Measurements from ENCODE around the gene ATG101.

The ATG101 gene

GRCh38 chr12:52052468-52053186 lies 17.2 kb upstream of the ATG101 start:
- H3K9me2 ChIP-seq (replicated peaks; ENCODE audit: control insufficient read depth, low read length) = no peaks in the 10 kb centered on the region
- H3K4me1 ChIP-seq (ENCODE audit: control insufficient read depth, low read length) = peaks cover 32% of the 10 kb centered on the region
- no peak overlapping the region for H3K27ac ChIP-seq (ENCODE audit: low read depth, low read length)
- H3K27me3 ChIP-seq (ENCODE audit: control insufficient read depth, low read length) = no peaks in the 10 kb centered on the region
- peak overlapping the region; percentile 86 for H3K4me3 ChIP-seq (ENCODE audit: low read length)
- no peaks in the 10 kb centered on the region for H3F3A ChIP-seq (ENCODE audit: control insufficient read depth, insufficient read depth)
- H3K9me3 ChIP-seq (ENCODE audit: control insufficient read depth, insufficient read depth, low read length) = no peaks in the 10 kb centered on the region
- TF ChIP-seq EZH2phosphoT487 (IDR thresholded peaks at IDR 0.05; ENCODE audit: borderline replicate concordance, low read length) (no peak), CTCF (IDR thresholded peaks at IDR 0.05; ENCODE audit: low read depth, low read length, poor library complexity, severe bottlenecking) (no peak)
- H4K20me1 ChIP-seq (ENCODE audit: control insufficient read depth, insufficient read depth, low read depth, low read length) = peaks cover 6% of the 10 kb centered on the region
- H3K4me2 ChIP-seq (ENCODE audit: low read length) = peak overlapping the region; percentile 99
- peaks cover 15% of the 10 kb centered on the region for H3K79me2 ChIP-seq (ENCODE audit: control insufficient read depth, low read length)
- peaks cover 24% of the 10 kb centered on the region for H3K36me3 ChIP-seq (ENCODE audit: control insufficient read depth, low read length)

GRCh38 chr12:52053536-52054209 lies 16.1 kb upstream of the ATG101 start:
- H3K36me3 ChIP-seq (ENCODE audit: control insufficient read depth, low read length) = peaks cover 30% of the 10 kb centered on the region
- peaks cover 15% of the 10 kb centered on the region for H3K79me2 ChIP-seq (ENCODE audit: control insufficient read depth, low read length)
- no peak overlapping the region for H3K4me2 ChIP-seq (ENCODE audit: low read length)
- no peaks in the 10 kb centered on the region for H3K27me3 ChIP-seq (ENCODE audit: control insufficient read depth, low read length)
- no peaks in the 10 kb centered on the region for H3K9me3 ChIP-seq (ENCODE audit: control insufficient read depth, insufficient read depth, low read length)
- H3F3A ChIP-seq (ENCODE audit: control insufficient read depth, insufficient read depth) = no peaks in the 10 kb centered on the region
- no peaks in the 10 kb centered on the region for H3K9me2 ChIP-seq (replicated peaks; ENCODE audit: control insufficient read depth, low read length)
- H3K4me1 ChIP-seq (ENCODE audit: control insufficient read depth, low read length) = peaks cover 33% of the 10 kb centered on the region
- H4K20me1 ChIP-seq (ENCODE audit: control insufficient read depth, insufficient read depth, low read depth, low read length) = peaks cover 6% of the 10 kb centered on the region
- H3K27ac ChIP-seq (ENCODE audit: low read depth, low read length) = no peak overlapping the region
- no peak overlapping the region for H3K4me3 ChIP-seq (ENCODE audit: low read length)
- TF ChIP-seq CTCF (IDR thresholded peaks at IDR 0.05; ENCODE audit: low read depth, low read length, poor library complexity, severe bottlenecking) (no peak), EZH2phosphoT487 (IDR thresholded peaks at IDR 0.05; ENCODE audit: borderline replicate concordance, low read length) (no peak)

GRCh38 chr12:52054231-52054832 lies 15.4 kb upstream of the ATG101 start:
- Histone ChIP-seq H3K4me2 (ENCODE audit: low read length) (no peak overlapping the region), H3K9me2 (replicated peaks; ENCODE audit: control insufficient read depth, low read length) (no peaks in the 10 kb centered on the region), H3K4me1 (ENCODE audit: control insufficient read depth, low read length) (peaks cover 39% of the 10 kb centered on the region), H3K27ac (ENCODE audit: low read depth, low read length) (no peak overlapping the region), H3K79me2 (ENCODE audit: control insufficient read depth, low read length) (peaks cover 15% of the 10 kb centered on the region), H3F3A (ENCODE audit: control insufficient read depth, insufficient read depth) (0 out of 2 replicates have a peak, but pooled peaks cover 3% of the 10 kb centered on the region), H4K20me1 (ENCODE audit: control insufficient read depth, insufficient read depth, low read depth, low read length) (peaks cover 6% of the 10 kb centered on the region), H3K9me3 (ENCODE audit: control insufficient read depth, insufficient read depth, low read length) (no peaks in the 10 kb centered on the region), H3K4me3 (ENCODE audit: low read length) (no peak overlapping the region), H3K27me3 (ENCODE audit: control insufficient read depth, low read length) (no peaks in the 10 kb centered on the region), H3K36me3 (ENCODE audit: control insufficient read depth, low read length) (peaks cover 35% of the 10 kb centered on the region)
- no peak for TF ChIP-seq EZH2phosphoT487 (IDR thresholded peaks at IDR 0.05; ENCODE audit: borderline replicate concordance, low read length)
- TF ChIP-seq CTCF (IDR thresholded peaks at IDR 0.05; ENCODE audit: low read depth, low read length, poor library complexity, severe bottlenecking) = no peak
